ENCODE data around the gene ZSCAN23. TPM values are rescaled to one million over a fixed set of nuclear protein-coding genes. Genes with fewer than 3 reads are reported as not detected.

The ZSCAN23 gene
- not detected in 2 replicates for polyA plus RNA-seq (2011; rRNA removed)
- not detected in 2 replicates for polyA plus RNA-seq (2012; cell fraction: cytosol; rRNA removed)
- polyA plus RNA-seq (2012; cell fraction: nucleus; rRNA removed): not detected in 2 replicates
- not detected in 3 replicates for polyA plus RNA-seq (2017; fragmentation: RNase III; extraction: RNeasy Plus Mini Kit Qiagen cat#74134 plus additional on column Dnase treatment)
- not detected in 2 replicates for polyA minus RNA-seq (2011; rRNA and poly(A)+ RNA removed)

DNA sequence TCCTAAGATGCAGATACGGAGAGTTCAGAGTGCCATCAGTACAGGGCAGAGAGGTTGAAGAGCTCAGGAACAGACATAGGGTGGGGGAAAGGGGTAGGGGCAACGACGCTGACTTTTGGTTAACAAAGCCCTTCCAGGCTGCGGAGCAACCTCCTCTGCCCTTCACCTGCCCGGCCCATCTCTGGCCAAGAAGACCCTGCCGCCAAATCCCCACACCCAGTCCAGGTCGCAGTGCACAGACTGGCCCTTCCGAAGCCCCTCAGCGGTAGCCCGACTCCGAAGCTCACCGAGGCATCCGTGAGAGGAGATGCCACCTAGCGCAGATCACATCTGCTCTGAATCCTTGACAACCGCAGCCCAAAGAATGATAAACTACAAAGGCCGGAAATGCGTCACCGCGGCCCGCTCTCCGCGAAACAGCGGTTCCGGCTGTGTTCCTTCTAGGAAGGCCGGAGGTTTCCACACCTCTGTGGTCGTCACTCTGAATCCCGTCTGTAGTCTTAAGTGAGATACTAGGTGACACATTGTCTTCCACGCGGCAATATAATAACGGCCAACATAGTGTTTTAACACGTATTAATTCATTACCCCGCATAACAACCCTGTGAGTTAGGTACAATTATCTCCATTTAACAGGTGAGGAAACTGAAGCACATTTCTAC lies at the start of gene ZSCAN23:
TSS of gene ZSCAN23 (minus strand) at position 380 of the 662 bp plus-strand sequence. CDS start 7,225 bp downstream, outside the sequence.
- 77% methylated on average over 29 of the region's 32 CpGs for WGBS (ENCODE audit: missing lambda C conversion rate)
- ChIA-PET POLR2A (no interaction called here), CTCF (no interaction called here)
- H3K9me3 ChIP-seq: no peaks in the 10 kb centered on the region
- no peak for TF ChIP-seq BHLHE40 (IDR thresholded peaks at IDR 0.05; ENCODE audit: low read depth, low read length)
- no peak for TF ChIP-seq KDM5A (IDR thresholded peaks at IDR 0.05)
- no peak for TF ChIP-seq JUNB (IDR thresholded peaks at IDR 0.05)
- TF ChIP-seq CBX2 (IDR thresholded peaks at IDR 0.05; ENCODE audit: borderline replicate concordance, low read depth): no peak
- no peak for TF ChIP-seq KDM1A (IDR thresholded peaks at IDR 0.05; ENCODE audit: low read depth)
- TF ChIP-seq NFE2L2 (conservative IDR thresholded peaks at IDR 0.05; ENCODE audit: low read length): no peak
- TF ChIP-seq NR3C1 (IDR thresholded peaks at IDR 0.05): no peak
- no peak for TF ChIP-seq JUN (IDR thresholded peaks at IDR 0.05)
- TF ChIP-seq TP53 (CRISPR knock-in tag; IDR thresholded peaks at IDR 0.05): no peak
- no peak for TF ChIP-seq CTCF (IDR thresholded peaks at IDR 0.05)
- TF ChIP-seq HEYL (CRISPR knock-in tag; IDR thresholded peaks at IDR 0.05): no peak
- no peak for TF ChIP-seq TFCP2L1 (CRISPR knock-in tag; IDR thresholded peaks at IDR 0.05)
- no peak for TF ChIP-seq EP300 (IDR thresholded peaks at IDR 0.05)
- no peak for TF ChIP-seq ZSCAN20 (CRISPR knock-in tag; IDR thresholded peaks at IDR 0.05)
- TF ChIP-seq, protein P1, sequence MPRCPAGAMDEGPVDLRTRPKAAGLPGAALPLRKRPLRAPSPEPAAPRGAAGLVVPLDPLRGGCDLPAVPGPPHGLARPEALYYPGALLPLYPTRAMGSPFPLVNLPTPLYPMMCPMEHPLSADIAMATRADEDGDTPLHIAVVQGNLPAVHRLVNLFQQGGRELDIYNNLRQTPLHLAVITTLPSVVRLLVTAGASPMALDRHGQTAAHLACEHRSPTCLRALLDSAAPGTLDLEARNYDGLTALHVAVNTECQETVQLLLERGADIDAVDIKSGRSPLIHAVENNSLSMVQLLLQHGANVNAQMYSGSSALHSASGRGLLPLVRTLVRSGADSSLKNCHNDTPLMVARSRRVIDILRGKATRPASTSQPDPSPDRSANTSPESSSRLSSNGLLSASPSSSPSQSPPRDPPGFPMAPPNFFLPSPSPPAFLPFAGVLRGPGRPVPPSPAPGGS (IDR thresholded peaks at IDR 0.05): no peak
- TF ChIP-seq ZFP36 (IDR thresholded peaks at IDR 0.05; ENCODE audit: borderline replicate concordance, partially characterized antibody): no peak
- TF ChIP-seq RAD21 (conservative IDR thresholded peaks at IDR 0.05 in 1 of 2, IDR thresholded peaks at IDR 0.05 in 1 of 2): no peak
- no peak within 1 kb of the TSS for H3K4me3 ChIP-seq
- FAIRE-seq (no peak), ATAC-seq (no peak), DNase-seq (ENCODE audit: low read depth in 1 of 2, low spot score in 1 of 2) (no peak)
- no peaks in the 10 kb centered on the region for H3K4me1 ChIP-seq
- H3K27ac ChIP-seq: no peak within 1 kb of the TSS
- H3K4me2 ChIP-seq: no peak within 1 kb of the TSS

DNA sequence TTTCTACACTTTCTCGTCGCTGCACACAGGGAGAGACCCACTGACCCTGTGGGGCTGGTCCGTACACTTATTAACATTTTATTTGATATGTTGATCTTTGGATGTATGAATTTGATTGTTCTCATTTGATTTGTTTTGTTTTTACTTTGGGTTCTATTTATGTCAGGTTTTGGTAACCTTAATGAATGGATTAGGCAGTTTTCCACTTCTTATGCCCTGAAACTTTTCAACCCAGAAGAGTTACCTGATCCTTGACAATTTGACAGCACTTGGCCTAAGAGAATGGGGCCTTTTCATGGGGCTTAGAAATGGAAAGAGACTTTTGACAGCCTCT lies 48.7 kb upstream of the ZSCAN23 start:
- H3K4me3 ChIP-seq: no peak overlapping the region
- peaks cover 4% of the 10 kb centered on the region; the same call in 2 of the 3 replicates for H3K4me1 ChIP-seq
- TF ChIP-seq RCOR1 (IDR thresholded peaks at IDR 0.05; ENCODE audit: low read depth, low read length) (no peak), ATOH8 (CRISPR knock-in tag; IDR thresholded peaks at IDR 0.05; ENCODE audit: low read depth) (no peak), TP53 (CRISPR knock-in tag; IDR thresholded peaks at IDR 0.05) (no peak), MYC (IDR thresholded peaks at IDR 0.05; ENCODE audit: borderline replicate concordance, low read length) (no peak), JUNB (IDR thresholded peaks at IDR 0.05) (no peak)
- H3K9me3 ChIP-seq: no peaks in the 10 kb centered on the region
- FAIRE-seq: no peak
- no peak overlapping the region for H3K4me2 ChIP-seq
- no peak for DNase-seq (ENCODE audit: low read depth in 1 of 2, low spot score in 1 of 2)
- no peak for ATAC-seq
- WGBS (ENCODE audit: missing lambda C conversion rate): 91% methylated on average over 3 of the region's 3 CpGs
- ChIA-PET CTCF (no interaction called here), POLR2A (no interaction called here)
- H3K27ac ChIP-seq: no peak overlapping the region
